MM.1S (cell line): ENCODE measurements around the gene GMPPA.

ENCODE experiments used
- EZH2 ChIP-seq: fragments of 300-600 bp; sonication (generic); optimal IDR thresholded peaks from 2 replicates; pipeline ENCODE3; 2017; ENCODE audit warnings: low read depth, mild to moderate bottlenecking, antibody characterized with exemption, low read length, mixed read lengths
- EZH2phosphoT487 ChIP-seq: fragments of 300-600 bp; sonication (generic); IDR thresholded peaks from 2 replicates; pipeline ENCODE4 v1.6.1; 2018; ENCODE audit warnings: antibody characterized with exemption, low read length
- TF ChIP-seq, protein P1 (sequence below): fragments of 300-600 bp; sonication (generic); IDR thresholded peaks from 2 replicates; pipeline ENCODE4 v1.5.1; 2016; ENCODE audit warnings: antibody characterized with exemption, low read length, mixed read lengths

DNA sequence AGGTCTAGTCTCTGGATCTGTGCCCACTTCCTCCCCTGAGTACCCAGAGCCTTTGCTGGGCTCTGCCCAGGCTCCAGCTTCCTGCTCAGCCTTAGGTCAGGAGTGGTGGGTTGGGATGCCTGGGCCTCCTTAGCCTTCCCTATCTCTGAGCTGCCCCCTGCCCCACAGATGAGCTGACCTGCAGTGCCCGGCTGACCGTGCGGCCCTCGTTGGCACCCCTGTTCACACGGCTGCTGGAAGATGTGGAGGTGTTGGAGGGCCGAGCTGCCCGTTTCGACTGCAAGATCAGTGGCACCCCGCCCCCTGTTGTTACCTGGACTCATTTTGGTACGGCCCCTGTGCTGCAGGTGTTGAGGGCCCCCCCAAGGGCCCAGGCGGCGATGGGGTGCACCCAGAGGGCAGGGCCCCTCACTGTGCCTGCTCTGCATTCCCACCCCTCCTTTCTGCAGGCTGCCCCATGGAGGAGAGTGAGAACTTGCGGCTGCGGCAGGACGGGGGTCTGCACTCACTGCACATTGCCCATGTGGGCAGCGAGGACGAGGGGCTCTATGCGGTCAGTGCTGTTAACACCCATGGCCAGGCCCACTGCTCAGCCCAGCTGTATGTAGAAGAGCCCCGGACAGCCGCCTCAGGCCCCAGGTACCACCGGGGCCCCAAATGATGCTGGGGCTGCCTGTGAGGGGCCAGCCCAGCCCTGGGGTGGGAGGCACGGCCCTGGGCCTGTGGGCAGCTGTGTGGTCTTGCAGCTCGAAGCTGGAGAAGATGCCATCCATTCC is 30.1 kb upstream of the GMPPA start:
- TF ChIP-seq, protein P1, sequence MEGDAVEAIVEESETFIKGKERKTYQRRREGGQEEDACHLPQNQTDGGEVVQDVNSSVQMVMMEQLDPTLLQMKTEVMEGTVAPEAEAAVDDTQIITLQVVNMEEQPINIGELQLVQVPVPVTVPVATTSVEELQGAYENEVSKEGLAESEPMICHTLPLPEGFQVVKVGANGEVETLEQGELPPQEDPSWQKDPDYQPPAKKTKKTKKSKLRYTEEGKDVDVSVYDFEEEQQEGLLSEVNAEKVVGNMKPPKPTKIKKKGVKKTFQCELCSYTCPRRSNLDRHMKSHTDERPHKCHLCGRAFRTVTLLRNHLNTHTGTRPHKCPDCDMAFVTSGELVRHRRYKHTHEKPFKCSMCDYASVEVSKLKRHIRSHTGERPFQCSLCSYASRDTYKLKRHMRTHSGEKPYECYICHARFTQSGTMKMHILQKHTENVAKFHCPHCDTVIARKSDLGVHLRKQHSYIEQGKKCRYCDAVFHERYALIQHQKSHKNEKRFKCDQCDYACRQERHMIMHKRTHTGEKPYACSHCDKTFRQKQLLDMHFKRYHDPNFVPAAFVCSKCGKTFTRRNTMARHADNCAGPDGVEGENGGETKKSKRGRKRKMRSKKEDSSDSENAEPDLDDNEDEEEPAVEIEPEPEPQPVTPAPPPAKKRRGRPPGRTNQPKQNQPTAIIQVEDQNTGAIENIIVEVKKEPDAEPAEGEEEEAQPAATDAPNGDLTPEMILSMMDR, result no peak
- TF ChIP-seq EZH2 (no peak), EZH2phosphoT487 (no peak)
